A172 (cell line): ENCODE measurements around the gene RIMKLA. TPM values are rescaled to one million over a fixed set of nuclear protein-coding genes. Genes with fewer than 3 reads are reported as not detected.

ENCODE experiments used
- total RNA-seq: library from RNA; depleted of rRNA; stranded (reverse); fragments of >200 nt; shearing (Covaris generic); gene quantifications from 2 replicates; pipeline ENCODE4 v1.2.3, GENCODE V29; 2014; rRNA removed

Gene RIMKLA
- total RNA-seq, 1 experiment from 2014 or later: not detected

Other genes starting within 250 kb of the RIMKLA start
- gene GUCA2B, start 227.4 kb upstream of the RIMKLA start, total RNA-seq: not detected in 2 replicates
- not detected in 2 replicates for gene GUCA2A, start 216.0 kb upstream of the RIMKLA start, total RNA-seq
- 20.4 and 27.3 TPM in 2 replicates for gene FOXJ3, start 45.6 kb upstream of the RIMKLA start, total RNA-seq
- gene ZMYND12, start 75.2 kb downstream of the RIMKLA start, total RNA-seq: not detected in 2 replicates
- gene PPCS, start 75.8 kb downstream of the RIMKLA start, total RNA-seq: 8.7 and 10.9 TPM in 2 replicates
- 1.2 and 1.8 TPM in 2 replicates for gene CCDC30, start 82.5 kb downstream of the RIMKLA start, total RNA-seq